Panc1 (cell line): Measurements from ENCODE around the gene TREML4. TPM values are rescaled to one million over a fixed set of nuclear protein-coding genes. Genes with fewer than 3 reads are reported as not detected.

ENCODE experiments used
- ATAC-seq: fragments of 200-7000 bp; cut with Tn5 transposase; 2 replicates; pipeline ENCODE4 v1.9.1; 2020; ENCODE audit warnings: mild to moderate bottlenecking, moderate library complexity
- BruUV-seq: library from RNA; stranded (reverse); fragments of 400-500 nt; replicated peaks from 2 replicates; lab custom pipeline; 2021; lab: Mats Ljungman, UMichigan
- CTCF ChIA-PET: fragments of 300-600 bp; sonication (Branson Sonifier 250); formaldehyde crosslinking; loops from one replicate; lab custom pipeline; 2022; ENCODE audit warnings: antibody characterized with exemption; lab: Charles Lee
- POLR2A ChIA-PET: fragments of 300-600 bp; sonication (Branson Sonifier 250); formaldehyde crosslinking; loops from one replicate; lab custom pipeline; 2022; ENCODE audit warnings: antibody characterized with exemption; lab: Charles Lee
- DNase-seq: peaks from one replicate; pipeline ENCODE4 v3.0.0-alpha.2; 2010; ENCODE audit warnings: low read depth, low spot score
- H3K27ac ChIP-seq: 2 replicates; pipeline ENCODE4 v1.5.1; 2011; ENCODE audit warnings: mild to moderate bottlenecking, low read length, inconsistent platforms
- H3K27me3 ChIP-seq: fragments of 200-500 bp; sonication (Bioruptor generic); 2 replicates; pipeline ENCODE4 v1.6.0; 2014; ENCODE audit warnings: low read length, inconsistent platforms; ENCODE audit not compliant: control insufficient read depth, insufficient read depth
- H3K36me3 ChIP-seq: fragments of 200-500 bp; sonication (Bioruptor generic); 2 replicates; pipeline ENCODE4 v1.5.1; 2014; ENCODE audit warnings: inconsistent platforms, mild to moderate bottlenecking, low read length, moderate library complexity; ENCODE audit not compliant: control insufficient read depth, insufficient read depth
- H3K4me1 ChIP-seq: 2 replicates; pipeline ENCODE4 v1.5.1; 2011; ENCODE audit warnings: inconsistent platforms, mild to moderate bottlenecking, low read length, moderate library complexity; ENCODE audit not compliant: control insufficient read depth, insufficient read depth
- H3K4me3 ChIP-seq, 2 experiments: 2 replicates each; pipeline ENCODE4 v1.5.1; 2011 to 2012; ENCODE audit warnings: low read depth in 2 of 2, low read length in 2 of 2, mild to moderate bottlenecking in 2 of 2, inconsistent platforms in 1 of 2, moderate library complexity in 1 of 2
- H3K9me3 ChIP-seq: fragments of 200-500 bp; sonication (Bioruptor generic); 2 replicates; pipeline ENCODE4 v1.5.1; 2014; ENCODE audit warnings: low read depth, mild to moderate bottlenecking, inconsistent platforms, low read length, moderate library complexity; ENCODE audit not compliant: control insufficient read depth, insufficient read depth
- POLR2AphosphoS5 ChIP-seq: IDR thresholded peaks from 2 replicates; pipeline ENCODE4 v1.6.1; 2012; ENCODE audit warnings: mild to moderate bottlenecking, low read depth, low read length, moderate library complexity
- SIN3A ChIP-seq: IDR thresholded peaks from 2 replicates; pipeline ENCODE4 v1.6.1; 2012; ENCODE audit warnings: low read depth, mild to moderate bottlenecking, low read length, moderate library complexity, borderline replicate concordance; ENCODE audit not compliant: insufficient read depth
- TCF7L2 ChIP-seq: IDR thresholded peaks from 2 replicates; pipeline ENCODE4 v1.6.1; 2011; ENCODE audit warnings: mild to moderate bottlenecking, low read depth, low read length, inconsistent platforms
- in situ Hi-C: cut with HindIII; loops from 2 replicates; pipeline ENCODE4 v1.10.0; 2016; ENCODE audit warnings: low sequenced_read_pairs, low pct_unique_long_range_greater_than_20kb
- intact Hi-C: fragments of 100-400 bp; cut with micrococcal nuclease; formaldehyde crosslinking; loops from one replicate; pipeline ENCODE4 v1.10.0; 2022; ENCODE audit not compliant: unreplicated experiment
- total RNA-seq: library from RNA; stranded (reverse); gene quantifications from one replicate; pipeline ENCODE4 v1.2.1, GENCODE V29; 2021; ENCODE audit not compliant: unreplicated experiment
- TF ChIP-seq, protein P1 (sequence below): fragments of 450-650 bp; IDR thresholded peaks from 2 replicates; pipeline ENCODE4 v1.5.1; 2017; ENCODE audit warnings: mild to moderate bottlenecking
- TF ChIP-seq, protein P2 (sequence below), 2 experiments: IDR thresholded peaks; 2 replicates each; pipeline ENCODE4 v1.6.1; 2011 to 2012; ENCODE audit warnings: low read depth in 2 of 2, control low read depth in 1 of 2, low read length in 1 of 2, mild to moderate bottlenecking in 1 of 2, moderate library complexity in 1 of 2; ENCODE audit not compliant: insufficient read depth in 1 of 2

TREML4 gene
- total RNA-seq, 1 experiment from 2014 or later = not detected

DNA sequence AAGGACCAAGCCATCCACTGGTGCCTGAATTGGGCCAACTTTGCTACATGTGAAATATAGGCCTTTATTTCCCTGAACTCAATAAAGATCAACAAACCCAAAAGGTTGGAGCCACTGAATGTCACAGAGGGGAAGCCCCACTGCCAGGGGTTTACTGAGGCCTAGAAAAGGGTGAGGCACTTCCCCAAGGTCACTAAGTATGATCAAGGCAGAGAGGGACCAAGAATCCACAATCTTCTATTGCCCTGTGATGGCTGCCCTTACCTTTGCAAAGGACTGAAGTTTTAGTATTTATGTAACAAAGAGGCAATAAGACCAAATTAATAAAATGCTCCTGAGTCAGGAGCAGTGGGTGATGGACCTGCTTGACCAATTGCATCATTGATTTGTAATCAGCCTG, 40.3 kb downstream of the TREML4 start:
- H3K27ac ChIP-seq = no peak overlapping the region
- TF ChIP-seq POLR2AphosphoS5 (no peak), TCF7L2 (no peak), SIN3A (no peak)
- TF ChIP-seq, protein P1, sequence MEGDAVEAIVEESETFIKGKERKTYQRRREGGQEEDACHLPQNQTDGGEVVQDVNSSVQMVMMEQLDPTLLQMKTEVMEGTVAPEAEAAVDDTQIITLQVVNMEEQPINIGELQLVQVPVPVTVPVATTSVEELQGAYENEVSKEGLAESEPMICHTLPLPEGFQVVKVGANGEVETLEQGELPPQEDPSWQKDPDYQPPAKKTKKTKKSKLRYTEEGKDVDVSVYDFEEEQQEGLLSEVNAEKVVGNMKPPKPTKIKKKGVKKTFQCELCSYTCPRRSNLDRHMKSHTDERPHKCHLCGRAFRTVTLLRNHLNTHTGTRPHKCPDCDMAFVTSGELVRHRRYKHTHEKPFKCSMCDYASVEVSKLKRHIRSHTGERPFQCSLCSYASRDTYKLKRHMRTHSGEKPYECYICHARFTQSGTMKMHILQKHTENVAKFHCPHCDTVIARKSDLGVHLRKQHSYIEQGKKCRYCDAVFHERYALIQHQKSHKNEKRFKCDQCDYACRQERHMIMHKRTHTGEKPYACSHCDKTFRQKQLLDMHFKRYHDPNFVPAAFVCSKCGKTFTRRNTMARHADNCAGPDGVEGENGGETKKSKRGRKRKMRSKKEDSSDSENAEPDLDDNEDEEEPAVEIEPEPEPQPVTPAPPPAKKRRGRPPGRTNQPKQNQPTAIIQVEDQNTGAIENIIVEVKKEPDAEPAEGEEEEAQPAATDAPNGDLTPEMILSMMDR = no peak
- TF ChIP-seq, protein P2, sequence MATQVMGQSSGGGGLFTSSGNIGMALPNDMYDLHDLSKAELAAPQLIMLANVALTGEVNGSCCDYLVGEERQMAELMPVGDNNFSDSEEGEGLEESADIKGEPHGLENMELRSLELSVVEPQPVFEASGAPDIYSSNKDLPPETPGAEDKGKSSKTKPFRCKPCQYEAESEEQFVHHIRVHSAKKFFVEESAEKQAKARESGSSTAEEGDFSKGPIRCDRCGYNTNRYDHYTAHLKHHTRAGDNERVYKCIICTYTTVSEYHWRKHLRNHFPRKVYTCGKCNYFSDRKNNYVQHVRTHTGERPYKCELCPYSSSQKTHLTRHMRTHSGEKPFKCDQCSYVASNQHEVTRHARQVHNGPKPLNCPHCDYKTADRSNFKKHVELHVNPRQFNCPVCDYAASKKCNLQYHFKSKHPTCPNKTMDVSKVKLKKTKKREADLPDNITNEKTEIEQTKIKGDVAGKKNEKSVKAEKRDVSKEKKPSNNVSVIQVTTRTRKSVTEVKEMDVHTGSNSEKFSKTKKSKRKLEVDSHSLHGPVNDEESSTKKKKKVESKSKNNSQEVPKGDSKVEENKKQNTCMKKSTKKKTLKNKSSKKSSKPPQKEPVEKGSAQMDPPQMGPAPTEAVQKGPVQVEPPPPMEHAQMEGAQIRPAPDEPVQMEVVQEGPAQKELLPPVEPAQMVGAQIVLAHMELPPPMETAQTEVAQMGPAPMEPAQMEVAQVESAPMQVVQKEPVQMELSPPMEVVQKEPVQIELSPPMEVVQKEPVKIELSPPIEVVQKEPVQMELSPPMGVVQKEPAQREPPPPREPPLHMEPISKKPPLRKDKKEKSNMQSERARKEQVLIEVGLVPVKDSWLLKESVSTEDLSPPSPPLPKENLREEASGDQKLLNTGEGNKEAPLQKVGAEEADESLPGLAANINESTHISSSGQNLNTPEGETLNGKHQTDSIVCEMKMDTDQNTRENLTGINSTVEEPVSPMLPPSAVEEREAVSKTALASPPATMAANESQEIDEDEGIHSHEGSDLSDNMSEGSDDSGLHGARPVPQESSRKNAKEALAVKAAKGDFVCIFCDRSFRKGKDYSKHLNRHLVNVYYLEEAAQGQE (IDR thresholded peaks at IDR 0.05; ENCODE audit: insufficient read depth in 1 of 2, low read depth in 2 of 2, low read length in 1 of 2) = no peak
- H3K4me1 ChIP-seq = no peaks in the 10 kb centered on the region
- intact Hi-C loops = no loop called here
- H3K4me3 ChIP-seq = no peak overlapping the region
- no peaks in the 10 kb centered on the region for H3K36me3 ChIP-seq
- ChIA-PET POLR2A (no interaction called here), CTCF (no interaction called here)
- no peaks in the 10 kb centered on the region; the same call in 1 of the 2 replicates for H3K27me3 ChIP-seq
- in situ Hi-C loops = no loop called here
- DNase-seq (no peak), ATAC-seq (no peak)
- no peaks in the 10 kb centered on the region for H3K9me3 ChIP-seq
- no TSS peak for BruUV-seq

DNA sequence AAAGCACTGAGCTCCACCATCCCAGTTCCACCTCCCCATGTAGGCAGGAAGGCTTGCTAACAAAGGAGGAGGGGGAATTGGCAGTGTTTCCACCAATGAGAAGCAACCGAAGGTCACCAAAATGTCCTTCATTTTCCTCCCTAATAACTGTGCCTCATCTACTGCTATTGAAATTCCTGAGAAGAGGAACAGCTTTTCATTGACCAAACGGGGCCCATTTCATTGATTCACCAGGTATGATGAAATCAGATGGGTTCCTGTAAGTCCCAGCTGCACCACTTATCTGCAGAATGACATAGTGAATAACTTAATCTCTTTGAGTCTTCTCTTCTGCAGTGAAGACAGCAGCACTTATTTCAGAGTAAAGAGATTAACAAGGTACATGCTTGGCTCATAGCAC, 41.0 kb downstream of the TREML4 start:
- ATAC-seq = no peak
- DNase-seq = no peak
- Histone ChIP-seq H3K4me3 (no peak overlapping the region), H3K27me3 (no peaks in the 10 kb centered on the region; the same call in 1 of the 2 replicates), H3K9me3 (no peaks in the 10 kb centered on the region), H3K36me3 (no peaks in the 10 kb centered on the region), H3K27ac (no peak overlapping the region), H3K4me1 (no peaks in the 10 kb centered on the region)
- TF ChIP-seq SIN3A (no peak), TCF7L2 (no peak), POLR2AphosphoS5 (no peak)
- TF ChIP-seq, protein P2 (IDR thresholded peaks at IDR 0.05; ENCODE audit: insufficient read depth in 1 of 2, low read depth in 2 of 2, low read length in 1 of 2) = no peak
- TF ChIP-seq, protein P1 = no peak
- ChIA-PET POLR2A (no interaction called here), CTCF (no interaction called here)
- in situ Hi-C loops (no loop called here), intact Hi-C loops (no loop called here)
- BruUV-seq = no TSS peak
